NB4 (cell line): Measurements from ENCODE around the gene NUP85.

Experiments
- CTCF ChIP-seq: IDR thresholded peaks from one replicate; pipeline ENCODE4 v1.5.1; 2012; ENCODE audit warnings: low read depth, low read length
- MAX ChIP-seq: IDR thresholded peaks from 2 replicates; pipeline ENCODE4 v1.6.1; 2011; ENCODE audit warnings: low read depth, low read length

- TF ChIP-seq CTCF (no peak), MAX (no peak)
These were observed 36.0 kb downstream of the NUP85 start for GRCh38 chr17:75241502-75241901.
